Coronary artery (tissue), 2 donors: ENCODE data around the gene POLA1.

Source experiments
- DNase-seq: peaks from one replicate; pipeline ENCODE4 v3.0.0-alpha.2; 2017; ENCODE audit warnings: low spot score
- H3K27ac ChIP-seq, 2 donors: fragments of 200-600 bp; sonication (generic); one replicate each; pipeline ENCODE4 v1.5.1; 2016 to 2019
- H3K4me3 ChIP-seq: fragments of 200-600 bp; sonication (generic); 2 replicates; pipeline ENCODE4 v1.5.1; 2016; ENCODE audit warnings: mild to moderate bottlenecking, moderate library complexity
- TF ChIP-seq, protein P1 (sequence below): fragments of 200-600 bp; sonication (generic); IDR thresholded peaks from one replicate; pipeline ENCODE4 v1.5.1; 2019; ENCODE audit warnings: antibody characterized with exemption

Gene POLA1

DNA sequence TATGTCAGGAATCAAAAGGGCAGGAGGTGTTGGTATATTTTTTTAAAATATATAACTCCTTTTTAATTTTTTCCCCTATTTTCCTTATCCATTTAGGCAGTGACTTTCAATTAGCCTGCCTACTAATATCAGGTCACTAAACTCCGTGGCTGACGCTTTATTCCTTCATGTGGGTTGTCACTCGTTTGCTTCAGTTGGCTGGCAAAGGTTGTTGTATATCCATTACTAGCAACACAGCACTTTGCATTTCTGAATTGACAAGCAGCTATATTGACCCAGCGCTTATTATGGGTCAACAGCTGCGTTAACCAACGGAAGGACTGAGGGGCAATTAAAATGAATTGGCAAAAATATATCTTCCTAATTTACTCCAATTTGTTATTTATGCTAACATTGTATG, 234.4 kb downstream of the POLA1 start:
- no peak overlapping the region for H3K27ac ChIP-seq
- no peak overlapping the region for H3K4me3 ChIP-seq
- no peak for DNase-seq
- TF ChIP-seq, protein P1, sequence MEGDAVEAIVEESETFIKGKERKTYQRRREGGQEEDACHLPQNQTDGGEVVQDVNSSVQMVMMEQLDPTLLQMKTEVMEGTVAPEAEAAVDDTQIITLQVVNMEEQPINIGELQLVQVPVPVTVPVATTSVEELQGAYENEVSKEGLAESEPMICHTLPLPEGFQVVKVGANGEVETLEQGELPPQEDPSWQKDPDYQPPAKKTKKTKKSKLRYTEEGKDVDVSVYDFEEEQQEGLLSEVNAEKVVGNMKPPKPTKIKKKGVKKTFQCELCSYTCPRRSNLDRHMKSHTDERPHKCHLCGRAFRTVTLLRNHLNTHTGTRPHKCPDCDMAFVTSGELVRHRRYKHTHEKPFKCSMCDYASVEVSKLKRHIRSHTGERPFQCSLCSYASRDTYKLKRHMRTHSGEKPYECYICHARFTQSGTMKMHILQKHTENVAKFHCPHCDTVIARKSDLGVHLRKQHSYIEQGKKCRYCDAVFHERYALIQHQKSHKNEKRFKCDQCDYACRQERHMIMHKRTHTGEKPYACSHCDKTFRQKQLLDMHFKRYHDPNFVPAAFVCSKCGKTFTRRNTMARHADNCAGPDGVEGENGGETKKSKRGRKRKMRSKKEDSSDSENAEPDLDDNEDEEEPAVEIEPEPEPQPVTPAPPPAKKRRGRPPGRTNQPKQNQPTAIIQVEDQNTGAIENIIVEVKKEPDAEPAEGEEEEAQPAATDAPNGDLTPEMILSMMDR: no peak

DNA sequence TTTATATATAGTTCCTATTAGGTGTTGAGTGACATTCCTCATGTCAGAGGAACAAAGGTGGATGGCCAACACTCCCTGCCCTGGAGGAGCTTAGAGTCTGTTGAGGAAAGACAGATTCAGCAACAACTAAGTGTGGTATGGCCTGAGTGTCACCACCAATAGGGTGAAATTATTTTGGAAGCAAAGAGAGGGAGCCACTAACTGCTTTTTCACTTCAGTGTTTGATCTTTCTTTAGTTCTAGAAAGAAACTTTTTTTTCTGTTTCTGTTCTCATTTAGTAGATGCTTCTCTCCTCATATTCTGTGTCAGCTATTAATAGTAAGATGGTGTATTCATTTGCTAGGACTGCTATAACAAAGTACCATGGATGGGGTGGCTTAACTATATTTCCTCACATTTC, 240.6 kb downstream of the POLA1 start:
- no peak overlapping the region for H3K27ac ChIP-seq
- TF ChIP-seq, protein P1: no peak
- no peak overlapping the region for H3K4me3 ChIP-seq
- no peak for DNase-seq

DNA sequence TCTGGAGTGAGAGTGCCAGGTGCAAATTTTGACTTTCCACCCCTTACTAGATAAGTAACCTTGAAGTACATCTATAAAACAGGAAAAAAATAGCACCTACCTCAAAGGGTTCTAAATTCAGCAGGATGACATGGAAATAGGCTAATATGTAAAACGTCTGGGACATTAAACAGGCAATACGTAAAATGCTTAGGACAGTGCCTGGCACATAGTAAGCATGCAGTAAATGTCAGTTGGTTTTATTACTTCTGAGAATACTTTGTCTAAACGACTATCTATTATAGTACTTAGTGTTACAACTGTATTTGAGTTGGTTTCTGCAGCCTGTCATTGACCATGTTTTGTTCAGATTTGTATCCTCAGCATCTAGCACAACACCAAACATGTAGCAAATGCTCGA, 251.3 kb downstream of the POLA1 start:
- Histone ChIP-seq H3K27ac (no peak overlapping the region), H3K4me3 (no peak overlapping the region)
- no peak for DNase-seq
- TF ChIP-seq, protein P1: no peak

DNA sequence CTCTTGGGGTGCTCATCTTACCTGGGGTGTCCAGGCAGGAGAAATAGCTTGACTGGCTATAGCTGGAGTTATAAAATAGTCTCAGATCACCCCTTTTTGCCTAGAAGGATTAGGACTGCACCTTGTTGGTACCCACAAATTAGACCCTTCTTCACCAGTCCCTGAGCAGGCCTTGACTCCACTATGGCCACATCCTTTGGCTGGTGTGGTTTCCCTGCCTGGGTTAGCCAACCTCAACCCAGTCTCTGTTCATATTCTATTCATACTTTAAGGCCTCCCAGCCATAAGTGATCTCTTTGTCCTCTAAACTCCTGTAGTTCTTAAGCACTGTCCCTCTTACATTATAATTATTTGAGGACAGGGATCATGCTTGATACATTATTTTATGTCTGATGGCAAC, 252.7 kb downstream of the POLA1 start:
- Histone ChIP-seq H3K4me3 (no peak overlapping the region), H3K27ac (no peak overlapping the region)
- no peak for DNase-seq
- TF ChIP-seq, protein P1: no peak

DNA sequence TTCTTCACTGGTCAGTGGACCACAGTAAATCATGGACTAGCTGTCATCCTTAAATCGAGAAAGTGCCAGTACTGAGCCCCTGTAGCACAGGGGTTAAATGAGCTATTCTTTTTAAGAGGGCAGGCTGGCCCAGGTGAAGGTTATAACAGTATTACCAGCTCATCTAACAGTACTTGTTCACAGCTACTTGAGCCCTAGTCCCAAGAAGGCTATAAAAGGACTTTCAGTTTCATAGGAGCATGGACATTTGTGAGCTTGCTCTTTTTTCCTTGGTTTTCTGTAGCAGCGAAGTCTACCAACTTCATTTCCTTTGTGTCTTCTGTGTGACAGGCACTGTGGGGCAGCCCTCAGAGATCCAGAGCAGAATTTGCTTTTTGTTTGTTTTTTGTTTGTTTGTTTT, 261.0 kb downstream of the POLA1 start:
- TF ChIP-seq, protein P1: no peak
- H3K27ac ChIP-seq: no peak overlapping the region

DNA sequence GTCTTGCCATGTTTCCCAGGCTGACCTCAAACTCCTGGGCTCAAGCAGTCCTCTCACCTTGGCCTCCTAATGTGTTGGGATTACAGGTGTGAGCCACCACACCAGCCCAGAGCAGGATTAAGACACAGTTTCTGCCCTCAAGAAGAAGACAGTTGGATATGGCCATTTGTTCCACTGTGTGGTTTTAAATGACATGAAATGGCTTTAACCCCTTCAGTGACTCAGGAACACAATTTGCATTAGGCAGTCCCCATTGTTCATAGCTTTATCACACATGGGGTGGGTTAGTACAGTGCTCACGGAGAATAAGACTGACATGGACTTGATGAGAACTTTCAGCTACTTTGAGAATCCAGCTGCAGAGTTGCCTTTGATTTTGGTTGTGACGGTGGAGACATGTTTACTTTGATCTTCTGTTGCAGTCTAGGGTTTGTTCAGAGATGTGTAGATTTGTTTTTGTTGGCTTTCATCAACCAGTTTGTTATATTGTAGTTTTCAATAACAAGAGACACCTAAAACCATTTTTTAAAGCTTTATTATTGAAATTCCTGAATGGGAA, 261.7 kb downstream of the POLA1 start:
- DNase-seq: no peak
- no peak overlapping the region for H3K27ac ChIP-seq
- H3K4me3 ChIP-seq: no peak overlapping the region
- TF ChIP-seq, protein P1: no peak

More for the DNA sequence above, 261.0 kb downstream of the POLA1 start:
- DNase-seq: no peak
- no peak overlapping the region for H3K4me3 ChIP-seq

DNA sequence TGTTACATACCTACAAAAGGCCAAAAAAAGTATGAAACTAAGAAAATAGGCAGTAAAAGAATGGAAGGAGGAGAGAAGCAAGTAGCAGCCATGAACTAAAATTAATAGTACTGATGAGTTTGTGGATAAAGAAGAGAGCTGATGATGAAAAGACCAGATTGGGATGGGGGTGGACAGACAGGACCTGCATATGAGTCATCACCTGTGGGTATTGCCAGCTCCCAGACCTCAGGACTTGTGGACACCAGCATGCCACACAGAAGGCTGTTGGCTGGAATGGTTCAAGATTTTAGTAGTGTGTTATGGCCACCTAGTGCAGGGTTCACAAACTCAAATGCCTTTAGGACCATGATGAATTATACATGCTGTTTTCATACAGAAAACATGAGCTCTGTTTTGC, 263.1 kb downstream of the POLA1 start:
- TF ChIP-seq, protein P1: no peak
- Histone ChIP-seq H3K4me3 (no peak overlapping the region), H3K27ac (no peak overlapping the region)
- no peak for DNase-seq
